T follicular helper cell (primary cell): ENCODE results near the gene CUX1.

ENCODE experiments used
- DNase-seq: peaks from one replicate; pipeline ENCODE4 v3.0.0-alpha.2; 2020; ENCODE audit warnings: low read depth

The CUX1 gene

GRCh38 chr7:101957744-101958525 lies 140.5 kb downstream of the CUX1 start:
- DNase-seq: no peak

DNA sequence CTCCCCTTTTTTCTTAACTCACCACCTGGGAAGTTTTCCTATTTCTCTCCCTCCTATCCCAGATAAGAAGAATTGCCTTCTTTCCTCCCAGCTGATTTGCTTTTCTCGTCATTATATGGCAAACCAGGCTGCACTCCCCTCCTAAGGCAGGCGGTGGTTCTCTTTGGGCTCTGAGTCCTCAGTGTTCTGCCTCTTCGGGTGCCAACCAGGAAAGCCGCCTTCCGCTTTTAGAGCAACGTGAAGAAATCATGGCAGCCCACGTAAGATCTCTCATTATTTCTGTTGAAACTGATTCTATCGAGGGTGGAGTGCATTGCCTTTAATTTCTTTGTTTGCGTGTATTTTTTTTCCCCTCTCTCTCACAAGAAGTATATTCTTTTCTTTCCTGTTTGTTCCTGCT lies 141.9 kb downstream of the CUX1 start:
- no peak for DNase-seq

DNA sequence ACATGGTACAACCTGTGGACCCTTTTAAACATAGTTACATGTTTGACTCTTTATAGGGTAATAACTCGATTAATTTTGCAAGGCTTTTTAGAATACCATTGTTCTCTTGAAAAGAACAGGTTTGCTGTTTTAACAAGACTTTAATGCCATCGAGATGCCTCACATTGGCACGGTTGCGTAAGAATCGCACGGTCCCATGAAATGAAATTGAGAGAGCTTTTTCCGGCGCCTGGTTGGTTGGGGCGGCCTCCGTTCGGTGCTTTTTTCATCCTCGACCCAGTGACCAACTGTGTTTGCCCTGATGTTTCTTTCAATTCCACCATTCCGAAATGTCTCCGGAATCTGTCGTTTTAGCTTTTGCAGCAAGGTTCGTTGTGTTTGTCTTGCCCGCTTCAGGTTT lies 142.4 kb downstream of the CUX1 start:
- no peak for DNase-seq

DNA sequence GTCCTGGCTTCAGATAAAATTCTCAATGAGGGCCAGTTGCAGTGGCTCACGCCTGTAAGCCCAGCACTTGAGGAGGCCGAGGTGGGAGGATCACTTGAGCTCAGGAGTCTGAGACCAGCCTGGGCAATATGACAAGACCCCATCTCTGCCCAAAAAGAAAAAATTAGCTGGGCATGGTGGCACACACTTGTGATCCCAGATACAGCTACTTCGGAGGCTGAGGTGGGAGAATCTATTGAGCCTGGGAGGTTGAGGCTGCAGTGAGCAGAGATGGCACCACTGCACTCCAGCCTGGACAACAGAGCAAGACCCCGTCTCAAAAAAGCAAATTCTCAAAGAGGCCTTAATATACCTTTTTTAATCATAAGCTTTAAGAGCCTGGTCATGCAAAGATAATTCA lies 142.9 kb downstream of the CUX1 start:
- DNase-seq: no peak

DNA sequence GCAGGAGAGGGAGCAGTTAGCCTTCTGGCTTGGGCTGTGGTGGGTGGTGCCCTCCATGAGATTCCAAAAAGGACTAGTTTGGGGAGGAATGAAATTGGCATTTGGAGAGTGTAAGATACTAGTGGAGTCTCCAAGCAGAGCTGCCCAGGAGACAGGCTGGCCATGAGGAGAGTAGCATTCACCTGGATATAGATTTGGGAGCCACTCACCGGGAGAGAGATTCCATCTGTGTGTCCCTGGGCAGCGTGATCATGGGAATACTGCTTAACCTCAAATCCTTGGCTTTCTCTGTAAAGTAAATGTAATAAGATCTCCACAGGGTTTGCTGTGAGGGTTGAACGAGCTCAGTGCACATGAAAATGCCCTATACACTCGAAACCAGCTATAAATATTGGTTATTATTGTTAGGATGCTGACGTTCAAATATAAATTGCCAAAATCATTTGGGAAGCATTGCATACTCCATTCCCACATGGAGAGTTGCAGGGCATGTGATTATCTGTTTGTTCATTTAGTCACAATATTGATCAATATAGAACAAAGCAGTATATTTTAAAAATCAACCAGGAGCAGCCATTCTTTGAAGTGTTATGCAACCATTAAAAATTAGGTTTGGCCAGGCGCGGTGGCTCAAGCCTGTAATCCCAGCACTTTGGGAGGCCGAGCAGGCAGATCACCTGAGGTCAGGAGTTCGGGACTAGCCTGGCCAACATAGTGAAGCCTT lies 143.7 kb downstream of the CUX1 start:
- DNase-seq: no peak

DNA sequence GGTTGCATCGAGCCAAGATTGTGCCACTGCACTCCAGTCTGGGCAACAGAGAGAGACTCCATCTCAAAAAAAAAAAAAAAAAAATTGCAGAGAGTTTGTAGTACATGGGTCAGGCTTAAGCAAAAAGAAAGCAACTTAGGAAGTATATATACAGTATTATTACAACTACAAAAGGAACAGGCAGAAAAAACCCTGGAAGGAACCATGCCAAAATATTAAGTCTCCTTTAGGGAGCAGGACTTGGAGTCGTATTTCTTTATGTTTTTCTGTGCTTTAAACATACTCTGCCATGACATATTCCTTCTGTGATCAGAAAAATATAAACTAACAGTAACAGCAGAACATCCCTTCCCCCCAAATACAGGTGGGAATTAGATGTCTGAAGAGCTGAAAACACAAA lies 144.4 kb downstream of the CUX1 start:
- no peak for DNase-seq

DNA sequence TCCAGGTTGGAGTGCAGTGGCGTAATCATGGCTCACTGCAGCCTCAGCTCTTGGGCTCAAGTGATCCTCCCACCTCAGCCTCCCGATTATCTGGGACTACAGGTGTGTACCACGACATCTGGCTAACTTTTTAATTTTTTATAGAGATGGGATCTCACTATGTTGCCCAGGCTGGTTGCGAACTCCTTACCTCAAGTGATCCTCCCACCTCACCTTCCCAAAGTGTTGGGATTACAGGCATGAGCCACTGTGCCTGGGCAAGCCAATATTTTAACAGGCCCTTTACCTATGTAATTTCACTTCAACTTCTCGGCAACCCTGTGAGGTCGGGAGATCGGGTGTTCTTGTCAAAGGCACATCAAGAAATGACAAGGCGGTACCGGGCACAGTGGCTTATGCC lies 146.3 kb downstream of the CUX1 start:
- DNase-seq: no peak

GRCh38 chr7:101964680-101965452 lies 147.4 kb downstream of the CUX1 start:
- no peak for DNase-seq

DNA sequence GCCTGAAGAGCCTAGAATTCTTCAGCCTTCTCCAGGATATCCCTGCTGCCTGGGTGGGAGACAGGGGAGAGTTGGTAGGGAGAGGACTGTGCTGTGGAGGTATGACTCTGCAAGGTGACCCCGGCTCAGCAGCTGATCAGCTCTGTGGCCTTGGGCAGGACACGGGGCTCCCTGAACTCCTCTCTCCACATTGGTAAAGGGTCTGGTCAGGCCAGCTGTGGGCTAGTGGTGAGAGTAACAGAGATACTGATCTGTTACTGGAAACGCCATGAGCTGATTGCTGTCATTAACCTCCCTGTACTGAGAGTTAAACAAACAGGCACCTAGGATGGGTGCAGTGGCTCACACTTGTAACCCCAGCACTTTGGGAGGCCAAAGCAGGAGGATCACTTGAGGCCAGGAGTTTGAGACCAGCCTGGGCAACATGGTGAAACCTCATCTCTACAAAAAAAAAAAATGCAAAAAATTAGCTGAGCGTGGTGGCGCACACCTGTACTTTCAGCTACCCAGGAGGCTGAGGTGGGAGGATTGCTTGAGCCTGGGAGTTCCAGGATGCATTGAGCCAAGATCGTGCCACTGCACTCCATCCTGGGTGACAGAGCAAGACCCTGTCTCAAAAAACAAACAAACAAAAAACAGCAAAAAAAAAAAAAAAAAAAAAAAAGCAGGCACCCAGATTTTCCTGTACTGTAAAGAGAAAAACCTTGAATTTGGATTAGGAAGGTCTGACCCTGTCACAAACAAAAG lies 151.5 kb downstream of the CUX1 start:
- DNase-seq: no peak

DNA sequence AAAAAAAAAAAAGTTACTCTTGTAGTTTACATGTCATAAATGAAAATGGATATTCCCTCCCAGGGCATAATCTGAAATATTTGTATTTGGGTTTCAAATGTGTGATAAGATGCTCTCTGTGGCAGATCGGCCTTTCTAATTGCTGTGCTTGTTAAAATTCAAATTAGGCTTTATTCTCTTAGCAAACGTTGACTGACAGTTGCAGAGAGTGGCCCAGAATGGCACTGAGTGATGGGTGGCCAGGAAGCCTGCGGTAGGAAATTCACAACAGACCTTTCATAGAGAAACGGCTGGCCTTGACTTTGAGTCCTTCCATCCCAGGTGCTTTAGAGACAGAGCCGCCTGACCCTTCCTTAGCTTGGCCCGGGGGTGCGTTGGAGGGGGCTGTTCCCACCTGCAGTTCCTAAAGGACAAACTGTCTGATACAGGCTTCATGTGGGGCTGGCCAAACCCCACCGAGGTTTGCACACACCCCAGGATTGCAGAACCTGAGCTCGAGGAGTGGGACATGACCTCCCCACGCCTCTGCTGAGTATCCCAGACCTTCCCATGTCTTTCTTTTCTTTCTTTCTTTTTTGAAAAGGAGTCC lies 152.7 kb downstream of the CUX1 start:
- DNase-seq: no peak

DNA sequence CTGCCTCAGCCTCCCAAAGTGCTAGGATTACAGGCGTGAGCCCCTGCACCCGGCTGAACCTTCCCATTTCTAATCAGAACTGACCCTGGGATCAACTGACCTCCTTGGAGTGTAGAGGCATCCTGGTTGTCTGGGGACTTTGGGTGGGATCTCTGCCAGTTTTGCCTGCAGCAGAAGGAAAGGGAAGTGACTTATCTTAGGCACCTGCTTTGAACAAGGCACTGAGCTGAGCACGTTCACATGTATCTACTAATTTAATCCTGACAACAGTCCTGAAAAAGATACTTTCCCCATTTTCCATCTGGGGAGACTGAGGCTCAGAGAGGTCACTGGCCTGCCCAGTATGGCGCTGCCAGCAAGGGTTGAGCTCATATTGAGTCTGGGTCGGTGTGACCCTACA lies 153.4 kb downstream of the CUX1 start:
- DNase-seq: no peak

- DNase-seq: no peak
Observed at GRCh38 chr7:101971457-101971856, 154.0 kb downstream of the CUX1 start.

GRCh38 chr7:101972627-101973026 lies 155.2 kb downstream of the CUX1 start:
- no peak for DNase-seq

GRCh38 chr7:101973130-101973529 lies 155.7 kb downstream of the CUX1 start:
- DNase-seq: no peak

DNA sequence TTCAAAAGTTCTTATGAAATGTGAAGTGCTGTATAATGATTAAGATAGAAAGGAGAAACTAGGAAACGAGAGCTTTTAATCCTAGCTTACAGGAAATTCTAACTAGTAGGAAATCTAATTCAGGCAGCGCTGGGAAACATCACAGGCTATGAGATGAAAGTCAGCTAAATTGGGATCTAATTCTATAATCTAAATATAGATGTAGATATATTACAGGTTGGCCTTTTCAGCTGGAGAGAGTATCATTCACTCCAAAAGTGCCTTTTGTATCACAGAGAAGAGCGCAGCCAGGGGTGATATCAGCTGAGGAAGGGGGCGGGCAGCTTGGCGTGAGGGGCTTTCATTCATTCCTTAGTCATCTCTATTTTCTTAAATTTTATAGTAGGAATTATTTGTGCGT lies 157.0 kb downstream of the CUX1 start:
- DNase-seq: no peak

- no peak for DNase-seq
Observed at GRCh38 chr7:101975046-101975445, 157.6 kb downstream of the CUX1 start.

DNA sequence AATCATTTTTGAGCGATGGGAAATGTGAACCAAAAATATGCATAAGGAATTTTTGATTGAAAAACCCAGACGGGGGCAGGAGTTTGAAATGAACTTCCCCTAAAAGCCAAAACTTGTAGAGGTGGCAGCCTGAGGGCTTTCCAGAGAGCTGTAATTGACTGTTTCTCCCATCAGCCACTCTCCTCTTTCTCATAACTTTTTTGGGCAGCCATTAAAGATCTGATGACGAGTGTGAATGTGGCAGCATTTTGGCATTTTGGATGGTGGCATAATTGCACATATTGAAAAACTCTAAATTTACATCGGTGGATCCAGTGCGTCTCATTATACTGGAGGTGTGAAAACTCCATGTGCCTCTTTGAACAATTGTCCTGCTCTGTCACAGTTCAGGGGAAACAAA lies 159.0 kb downstream of the CUX1 start:
- DNase-seq: no peak

GRCh38 chr7:101977249-101977648 lies 159.8 kb downstream of the CUX1 start:
- DNase-seq: no peak

DNA sequence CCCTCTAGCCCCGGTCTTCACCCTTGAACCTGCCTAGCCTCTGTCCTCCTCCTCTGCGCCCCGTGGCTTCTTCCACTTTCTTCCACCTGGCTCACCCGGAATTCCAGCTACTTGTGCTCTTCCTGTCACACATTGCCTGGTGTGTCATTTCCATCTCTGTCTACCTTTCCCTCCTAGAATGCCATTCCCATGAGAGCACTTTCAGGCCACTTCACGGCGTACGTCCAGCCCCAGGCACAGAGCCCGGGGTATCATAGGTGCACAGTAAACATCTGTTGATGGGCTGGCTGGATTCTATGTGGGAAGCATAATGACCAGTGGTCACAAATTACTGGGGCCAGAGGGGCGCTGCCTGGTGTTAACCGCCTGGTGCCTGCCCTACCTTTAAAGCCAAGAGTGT lies 161.3 kb downstream of the CUX1 start:
- DNase-seq: no peak

DNA sequence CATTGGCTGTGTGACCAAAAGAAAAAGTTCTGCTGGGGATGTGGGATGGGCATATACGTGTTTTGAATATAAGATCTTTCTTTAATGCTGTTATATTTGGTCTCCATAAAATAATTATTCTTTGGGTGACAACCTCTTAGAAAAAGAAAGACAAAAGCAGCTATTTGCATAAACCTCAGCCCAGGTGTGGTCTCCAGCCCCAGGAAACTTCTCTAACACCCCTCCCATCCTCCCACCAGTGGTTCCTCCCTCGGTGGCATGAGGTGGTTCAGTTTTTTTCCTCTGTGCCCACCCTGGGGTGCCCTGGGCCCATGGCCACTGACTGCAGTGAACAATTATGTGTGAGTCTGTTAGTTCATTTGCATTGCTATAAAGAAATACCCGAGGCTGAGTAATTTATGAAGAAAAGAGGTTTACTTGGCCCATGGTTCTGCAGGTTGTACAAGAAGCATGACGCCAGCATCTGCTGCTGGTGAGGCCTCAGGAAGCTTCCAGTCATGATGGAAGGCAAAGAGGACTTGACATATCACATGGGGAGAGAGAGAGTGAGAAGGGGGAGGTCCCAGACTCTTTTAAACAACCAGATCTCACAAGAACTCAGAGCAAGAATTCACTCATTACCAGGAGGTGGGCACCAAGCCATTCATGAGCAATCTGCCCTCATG lies 165.9 kb downstream of the CUX1 start:
- DNase-seq: no peak
